Measurements from ENCODE around the gene EIF4G1. TPM values are rescaled to one million over a fixed set of nuclear protein-coding genes. Genes with fewer than 3 reads are reported as not detected.

The EIF4G1 gene
- total RNA-seq, 2 donors from 2014 or later = 263 to 524 TPM

- Histone ChIP-seq H3K4me1 (no peaks in the 10 kb centered on the region), H3K4me3 (no peak overlapping the region), H3K27me3 (peaks cover 22% of the 10 kb centered on the region), H3K36me3 (no peaks in the 10 kb centered on the region), H3K9ac (ENCODE audit: low read depth in 2 of 2, low read length in 2 of 2) (no peak overlapping the region), H3K27ac (no peak overlapping the region), H3K9me3 (no peaks in the 10 kb centered on the region)
- intact Hi-C loops (cut with DNase I) = no loop called here
- no peak for DNase-seq
- TF ChIP-seq, protein P1, sequence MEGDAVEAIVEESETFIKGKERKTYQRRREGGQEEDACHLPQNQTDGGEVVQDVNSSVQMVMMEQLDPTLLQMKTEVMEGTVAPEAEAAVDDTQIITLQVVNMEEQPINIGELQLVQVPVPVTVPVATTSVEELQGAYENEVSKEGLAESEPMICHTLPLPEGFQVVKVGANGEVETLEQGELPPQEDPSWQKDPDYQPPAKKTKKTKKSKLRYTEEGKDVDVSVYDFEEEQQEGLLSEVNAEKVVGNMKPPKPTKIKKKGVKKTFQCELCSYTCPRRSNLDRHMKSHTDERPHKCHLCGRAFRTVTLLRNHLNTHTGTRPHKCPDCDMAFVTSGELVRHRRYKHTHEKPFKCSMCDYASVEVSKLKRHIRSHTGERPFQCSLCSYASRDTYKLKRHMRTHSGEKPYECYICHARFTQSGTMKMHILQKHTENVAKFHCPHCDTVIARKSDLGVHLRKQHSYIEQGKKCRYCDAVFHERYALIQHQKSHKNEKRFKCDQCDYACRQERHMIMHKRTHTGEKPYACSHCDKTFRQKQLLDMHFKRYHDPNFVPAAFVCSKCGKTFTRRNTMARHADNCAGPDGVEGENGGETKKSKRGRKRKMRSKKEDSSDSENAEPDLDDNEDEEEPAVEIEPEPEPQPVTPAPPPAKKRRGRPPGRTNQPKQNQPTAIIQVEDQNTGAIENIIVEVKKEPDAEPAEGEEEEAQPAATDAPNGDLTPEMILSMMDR (IDR thresholded peaks at IDR 0.05) = no peak
Measured at GRCh38 chr3:184277366-184277765, 37.0 kb upstream of the EIF4G1 start.

DNA sequence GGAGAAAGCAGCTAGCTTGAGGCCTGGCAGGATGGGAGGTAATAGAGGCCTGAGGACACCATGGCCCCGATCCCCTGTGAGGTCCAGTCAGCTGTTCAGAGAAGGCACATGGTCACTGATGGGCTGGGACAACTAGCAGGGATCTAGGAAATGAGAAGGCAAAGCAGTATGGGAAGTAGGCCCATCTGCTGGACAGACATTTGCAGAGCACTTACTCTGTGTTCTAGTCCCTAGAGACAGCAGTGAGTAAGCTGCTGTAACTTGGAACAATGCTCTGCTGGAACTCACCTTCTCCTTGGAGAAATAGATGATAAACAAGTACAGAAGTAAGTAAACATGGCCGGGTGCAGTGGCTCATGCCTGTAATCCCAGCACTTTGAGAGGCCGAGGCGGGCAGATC, 31.5 kb upstream of the EIF4G1 start:
- Histone ChIP-seq H3K27me3 (no peaks in the 10 kb centered on the region), H3K4me1 (no peaks in the 10 kb centered on the region), H3K27ac (no peak overlapping the region), H3K4me3 (no peak overlapping the region), H3K36me3 (no peaks in the 10 kb centered on the region), H3K9ac (ENCODE audit: low read depth in 2 of 2, low read length in 2 of 2) (no peak overlapping the region), H3K9me3 (no peaks in the 10 kb centered on the region)
- DNase-seq = no peak
- intact Hi-C loops (cut with DNase I) = loop anchor here (10.0 kb wide), 1 partner anchor 238 kb away; no protein-coding TSS in a partner anchor
- TF ChIP-seq, protein P1 (IDR thresholded peaks at IDR 0.05) = no peak

DNA sequence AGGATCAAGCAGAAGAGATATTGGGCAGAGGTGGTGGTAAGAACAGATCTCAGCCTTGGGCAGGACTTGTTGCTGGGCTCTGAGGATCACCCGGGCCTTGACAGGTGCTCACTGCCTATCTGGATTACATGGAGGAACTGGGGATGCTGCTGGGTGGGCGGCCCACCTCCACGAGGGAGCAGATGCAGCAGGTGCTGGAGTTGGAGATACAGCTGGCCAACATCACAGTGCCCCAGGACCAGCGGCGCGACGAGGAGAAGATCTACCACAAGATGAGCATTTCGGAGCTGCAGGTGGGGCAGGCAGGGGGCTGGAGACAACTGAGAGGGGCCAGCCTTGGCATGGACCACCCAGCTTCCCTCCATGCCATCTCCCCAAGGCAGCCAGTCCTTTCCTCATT, 30.7 kb upstream of the EIF4G1 start:
- no peak overlapping the region for H3K9ac ChIP-seq (ENCODE audit: low read depth in 2 of 2, low read length in 2 of 2)
- intact Hi-C loops (cut with DNase I) = loop anchor here (10.0 kb wide), 1 partner anchor 239 kb away; no protein-coding TSS in a partner anchor
- no peak overlapping the region for H3K4me3 ChIP-seq
- DNase-seq = no peak
- H3K9me3 ChIP-seq = no peaks in the 10 kb centered on the region
- no peaks in the 10 kb centered on the region for H3K36me3 ChIP-seq
- TF ChIP-seq, protein P1 (IDR thresholded peaks at IDR 0.05) = no peak
- no peak overlapping the region for H3K27ac ChIP-seq
- H3K27me3 ChIP-seq = no peaks in the 10 kb centered on the region
- H3K4me1 ChIP-seq = no peaks in the 10 kb centered on the region

DNA sequence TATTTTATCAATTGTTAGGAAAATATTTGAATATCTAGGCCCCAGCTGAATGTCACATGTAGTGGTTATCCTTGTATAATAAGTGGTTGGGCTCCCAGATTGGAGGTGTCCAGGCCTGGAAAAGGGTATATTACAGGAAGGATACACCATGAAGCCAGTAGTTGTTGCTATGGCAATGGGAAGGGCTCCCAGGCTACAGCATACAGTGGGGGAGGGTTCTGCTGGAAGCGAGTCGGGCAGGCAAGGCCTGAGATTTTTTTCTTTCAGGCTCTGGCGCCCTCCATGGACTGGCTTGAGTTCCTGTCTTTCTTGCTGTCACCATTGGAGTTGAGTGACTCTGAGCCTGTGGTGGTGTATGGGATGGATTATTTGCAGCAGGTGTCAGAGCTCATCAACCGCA, 29.7 kb upstream of the EIF4G1 start:
- Histone ChIP-seq H3K36me3 (no peaks in the 10 kb centered on the region), H3K9ac (ENCODE audit: low read depth in 2 of 2, low read length in 2 of 2) (no peak overlapping the region), H3K27me3 (no peaks in the 10 kb centered on the region), H3K4me3 (no peak overlapping the region), H3K4me1 (no peaks in the 10 kb centered on the region), H3K27ac (no peak overlapping the region), H3K9me3 (no peaks in the 10 kb centered on the region)
- TF ChIP-seq, protein P1 (IDR thresholded peaks at IDR 0.05) = no peak
- DNase-seq = peak; percentile 27
- intact Hi-C loops (cut with DNase I) = loop anchor here (10.0 kb wide), 1 partner anchor 240 kb away; no protein-coding TSS in a partner anchor

DNA sequence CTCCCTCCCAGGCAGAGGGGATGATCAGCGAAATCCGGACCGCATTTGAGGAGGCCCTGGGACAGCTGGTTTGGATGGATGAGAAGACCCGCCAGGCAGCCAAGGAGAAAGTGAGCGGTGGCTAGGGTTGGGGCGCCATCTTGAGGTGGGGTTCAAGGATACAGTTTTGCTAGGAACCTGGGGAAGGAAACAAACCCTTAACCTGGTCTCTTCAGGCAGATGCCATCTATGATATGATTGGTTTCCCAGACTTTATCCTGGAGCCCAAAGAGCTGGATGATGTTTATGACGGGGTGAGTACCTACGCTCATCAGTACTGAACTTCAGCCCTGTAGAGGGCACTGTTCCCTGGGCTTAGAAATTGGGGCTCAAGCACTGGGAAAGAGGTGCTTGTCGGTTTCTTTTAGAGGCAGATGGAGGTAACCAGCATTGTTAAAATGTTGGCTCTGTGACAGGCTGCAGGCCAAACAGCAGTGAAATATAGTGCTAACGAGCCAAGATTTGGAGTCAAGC, 24.9 kb upstream of the EIF4G1 start:
- no peaks in the 10 kb centered on the region for H3K4me1 ChIP-seq
- no peaks in the 10 kb centered on the region for H3K9me3 ChIP-seq
- no peaks in the 10 kb centered on the region for H3K27me3 ChIP-seq
- H3K9ac ChIP-seq (ENCODE audit: low read depth in 2 of 2, low read length in 2 of 2) = no peak overlapping the region
- H3K27ac ChIP-seq = no peak overlapping the region
- peak; percentile 52 for DNase-seq
- H3K4me3 ChIP-seq = no peak overlapping the region
- H3K36me3 ChIP-seq = no peaks in the 10 kb centered on the region
- intact Hi-C loops (cut with DNase I) = loop anchor here (10.0 kb wide), 1 partner anchor 245 kb away; no protein-coding TSS in a partner anchor
- TF ChIP-seq, protein P1 (IDR thresholded peaks at IDR 0.05) = peak; percentile 48
